Testis (tissue), 3 donors: Measurements from ENCODE around the gene ERBIN. TPM values are rescaled to one million over a fixed set of nuclear protein-coding genes. Genes with fewer than 3 reads are reported as not detected.

Experiments
- DNase-seq: peaks from one replicate; pipeline ENCODE4 v3.0.0-alpha.2; 2019
- H3K27ac ChIP-seq, 2 donors: fragments of 200-600 bp; sonication (generic); one replicate each; pipeline ENCODE4 v1.5.1; 2019
- H3K27me3 ChIP-seq: fragments of 200-600 bp; sonication (generic); one replicate; pipeline ENCODE4 v1.5.1; 2019
- H3K36me3 ChIP-seq: fragments of 200-600 bp; sonication (generic); one replicate; pipeline ENCODE4 v1.5.1; 2017; ENCODE audit warnings: low read depth; ENCODE audit errors: missing control alignments
- H3K4me1 ChIP-seq: fragments of 200-600 bp; sonication (generic); one replicate; pipeline ENCODE4 v1.5.1; 2019
- H3K4me3 ChIP-seq, 2 donors: fragments of 200-600 bp; sonication (generic); one replicate each; pipeline ENCODE4 v1.5.1; 2017 to 2019
- H3K9me3 ChIP-seq: fragments of 200-600 bp; sonication (generic); one replicate; pipeline ENCODE4 v1.5.1; 2017
- POLR2A ChIP-seq: fragments of 450-650 bp; IDR thresholded peaks from one replicate; pipeline ENCODE4 v1.6.1; 2017; ENCODE audit warnings: antibody characterized with exemption, mild to moderate bottlenecking, moderate library complexity
- WGBS, 2 donors: methylation state at CpG; one replicate each; pipeline ENCODE4 v1.1.5; 2018; 5-methylcytosine and 5-hydroxymethylcytosine counted together
- intact Hi-C: fragments of 100-400 bp; cut with DNase I; formaldehyde crosslinking; loops from one replicate; pipeline ENCODE4 v1.15.1; 2023; ENCODE audit warnings: low total_unique reads
- polyA plus RNA-seq: library from polyadenylated mRNA; stranded (reverse); fragments of 350-450 nt; fragmentation: Illumina TruSeq; extraction: RNeasy Lipid Tissue Mini Kit (QIAGEN cat#74804); gene quantifications from one replicate; pipeline ENCODE4 v1.2.3, GENCODE V29; 2014; ENCODE audit warnings: low read depth, low replicate concordance; ENCODE audit not compliant: insufficient read depth
- total RNA-seq, 2 donors: library from RNA; depleted of rRNA; stranded (reverse); fragments of >200 nt; gene quantifications; one replicate each; pipeline ENCODE4 v1.2.3, GENCODE V29; 2016
- TF ChIP-seq, protein P1 (sequence below), 3 experiments: fragments of 450-650 bp in 2 of 3; fragments of 200-600 bp in 1 of 3; sonication (generic) in 1 of 3; IDR thresholded peaks; one replicate each; pipeline ENCODE4 v1.5.1; 2016 to 2019; ENCODE audit warnings: antibody characterized with exemption in 3 of 3, mild to moderate bottlenecking in 2 of 3, moderate library complexity in 1 of 3

The ERBIN gene
- total and polyA plus RNA-seq, 3 donors from 2014 or later, result 45.7 to 98.3 (median 79.8) TPM

DNA sequence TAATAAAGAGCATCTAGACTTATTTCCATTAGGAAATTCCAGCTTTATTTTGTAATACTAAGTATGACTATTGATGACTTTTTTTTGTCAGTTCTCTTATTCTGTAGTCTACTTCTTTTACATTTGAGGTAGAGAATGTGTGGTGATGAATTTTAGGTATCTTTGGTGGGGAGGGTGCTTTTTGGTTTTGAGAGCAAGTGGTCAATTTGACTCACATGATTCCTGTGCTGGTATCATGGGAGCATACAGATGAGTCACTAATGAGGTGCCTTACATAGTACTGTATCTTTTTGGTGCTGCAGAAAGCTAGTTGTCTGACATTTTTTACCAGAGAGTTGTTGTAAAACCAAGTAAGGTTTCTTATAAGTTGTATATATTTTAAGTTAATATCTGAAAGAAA is 35.3 kb downstream of the ERBIN start:
- TF ChIP-seq, protein P1, sequence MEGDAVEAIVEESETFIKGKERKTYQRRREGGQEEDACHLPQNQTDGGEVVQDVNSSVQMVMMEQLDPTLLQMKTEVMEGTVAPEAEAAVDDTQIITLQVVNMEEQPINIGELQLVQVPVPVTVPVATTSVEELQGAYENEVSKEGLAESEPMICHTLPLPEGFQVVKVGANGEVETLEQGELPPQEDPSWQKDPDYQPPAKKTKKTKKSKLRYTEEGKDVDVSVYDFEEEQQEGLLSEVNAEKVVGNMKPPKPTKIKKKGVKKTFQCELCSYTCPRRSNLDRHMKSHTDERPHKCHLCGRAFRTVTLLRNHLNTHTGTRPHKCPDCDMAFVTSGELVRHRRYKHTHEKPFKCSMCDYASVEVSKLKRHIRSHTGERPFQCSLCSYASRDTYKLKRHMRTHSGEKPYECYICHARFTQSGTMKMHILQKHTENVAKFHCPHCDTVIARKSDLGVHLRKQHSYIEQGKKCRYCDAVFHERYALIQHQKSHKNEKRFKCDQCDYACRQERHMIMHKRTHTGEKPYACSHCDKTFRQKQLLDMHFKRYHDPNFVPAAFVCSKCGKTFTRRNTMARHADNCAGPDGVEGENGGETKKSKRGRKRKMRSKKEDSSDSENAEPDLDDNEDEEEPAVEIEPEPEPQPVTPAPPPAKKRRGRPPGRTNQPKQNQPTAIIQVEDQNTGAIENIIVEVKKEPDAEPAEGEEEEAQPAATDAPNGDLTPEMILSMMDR (IDR thresholded peaks at IDR 0.05), result no peak
- TF ChIP-seq POLR2A, result no peak
- intact Hi-C loops, result no loop called here
- H3K9me3 ChIP-seq, result no peaks in the 10 kb centered on the region
- H3K27ac ChIP-seq, result no peak overlapping the region
- H3K27me3 ChIP-seq, result no peaks in the 10 kb centered on the region
- no peak overlapping the region for H3K4me3 ChIP-seq
- no peak for DNase-seq
- no peaks in the 10 kb centered on the region for H3K36me3 ChIP-seq
- no peaks in the 10 kb centered on the region for H3K4me1 ChIP-seq

DNA sequence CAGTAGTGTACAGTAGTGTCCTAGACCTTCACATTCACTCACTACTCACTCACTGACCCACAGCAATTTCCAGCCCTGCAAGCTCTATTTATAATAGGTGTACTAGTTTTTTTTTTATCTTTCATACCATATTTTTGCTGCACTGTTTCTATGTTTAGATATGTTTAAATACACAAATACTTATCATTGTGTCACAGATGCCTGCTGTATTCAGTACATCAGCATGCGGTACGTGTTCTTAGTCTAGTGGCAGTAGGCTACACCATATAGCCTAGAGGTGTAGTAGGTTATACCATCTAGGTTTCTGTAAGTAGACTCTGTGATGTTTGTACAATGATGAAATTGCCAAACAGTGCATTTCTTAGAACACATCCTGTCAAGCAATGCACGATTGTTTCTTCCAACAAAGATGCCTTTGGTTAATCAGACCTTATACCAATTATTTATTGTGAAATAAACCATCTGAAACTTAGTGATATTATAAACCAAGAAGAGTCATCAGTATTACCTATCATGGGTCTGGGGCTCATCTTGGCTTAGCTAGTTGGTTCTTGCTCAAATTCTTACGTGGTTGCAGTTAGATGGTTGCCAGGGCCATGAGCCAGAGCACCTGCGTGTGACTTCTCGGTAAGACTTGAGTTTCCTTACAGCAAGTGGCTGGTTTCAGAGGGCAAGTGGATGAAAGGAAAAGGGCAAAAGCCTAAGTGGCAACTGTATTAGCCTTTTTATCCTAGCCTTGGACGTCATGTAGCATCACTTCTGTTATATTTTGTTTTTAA is 41.1 kb downstream of the ERBIN start:
- Histone ChIP-seq H3K27me3 (no peaks in the 10 kb centered on the region), H3K4me3 (no peak overlapping the region), H3K9me3 (no peaks in the 10 kb centered on the region), H3K4me1 (peaks cover 14% of the 10 kb centered on the region), H3K36me3 (no peaks in the 10 kb centered on the region), H3K27ac (no peak overlapping the region)
- intact Hi-C loops, result no loop called here
- TF ChIP-seq POLR2A, result no peak
- WGBS, 2 donors, result 80 to 83% methylated on average over 7 of the region's 7 CpGs
- DNase-seq, result no peak

DNA sequence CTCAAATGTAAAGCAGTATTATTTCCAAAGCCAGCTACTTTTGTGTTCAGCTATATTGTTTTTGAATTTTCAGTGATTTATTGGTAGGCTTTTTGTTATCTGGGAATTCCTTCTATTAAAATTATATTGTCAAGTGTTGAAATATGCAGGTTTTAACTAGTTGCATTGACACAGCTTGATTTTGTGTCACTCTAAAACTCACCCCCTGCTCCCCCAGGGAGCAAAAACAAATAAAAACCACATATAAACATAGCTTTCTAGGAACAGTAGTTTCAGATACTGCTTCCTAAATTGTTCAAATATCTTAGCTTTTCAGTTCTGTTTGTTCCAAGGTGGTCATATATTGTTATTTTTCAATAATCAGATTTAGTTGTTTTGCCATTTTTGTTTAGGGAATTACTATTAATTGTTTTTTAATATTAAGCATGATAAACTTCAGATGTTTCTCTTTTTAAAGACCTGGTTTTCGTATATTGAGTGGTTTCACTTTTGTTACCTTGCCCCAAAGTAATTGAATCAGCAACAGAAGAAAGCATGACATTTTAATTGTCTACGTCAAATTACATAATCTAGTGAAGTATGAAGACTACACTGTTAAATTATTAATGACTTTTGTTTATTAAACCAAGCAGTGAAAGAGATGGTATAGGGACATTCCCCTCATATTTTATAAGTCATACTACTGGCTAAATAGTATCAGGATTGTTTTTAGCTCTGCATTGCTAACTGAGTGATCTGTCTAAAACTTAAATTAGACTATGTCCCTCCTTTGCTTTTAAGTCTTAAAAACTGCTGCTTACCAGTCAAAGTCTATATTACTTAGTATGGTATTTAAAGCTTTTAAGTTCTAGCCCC is 43.4 kb downstream of the ERBIN start:
- TF ChIP-seq, protein P1 (IDR thresholded peaks at IDR 0.05), result no peak
- no peak for TF ChIP-seq POLR2A

DNA sequence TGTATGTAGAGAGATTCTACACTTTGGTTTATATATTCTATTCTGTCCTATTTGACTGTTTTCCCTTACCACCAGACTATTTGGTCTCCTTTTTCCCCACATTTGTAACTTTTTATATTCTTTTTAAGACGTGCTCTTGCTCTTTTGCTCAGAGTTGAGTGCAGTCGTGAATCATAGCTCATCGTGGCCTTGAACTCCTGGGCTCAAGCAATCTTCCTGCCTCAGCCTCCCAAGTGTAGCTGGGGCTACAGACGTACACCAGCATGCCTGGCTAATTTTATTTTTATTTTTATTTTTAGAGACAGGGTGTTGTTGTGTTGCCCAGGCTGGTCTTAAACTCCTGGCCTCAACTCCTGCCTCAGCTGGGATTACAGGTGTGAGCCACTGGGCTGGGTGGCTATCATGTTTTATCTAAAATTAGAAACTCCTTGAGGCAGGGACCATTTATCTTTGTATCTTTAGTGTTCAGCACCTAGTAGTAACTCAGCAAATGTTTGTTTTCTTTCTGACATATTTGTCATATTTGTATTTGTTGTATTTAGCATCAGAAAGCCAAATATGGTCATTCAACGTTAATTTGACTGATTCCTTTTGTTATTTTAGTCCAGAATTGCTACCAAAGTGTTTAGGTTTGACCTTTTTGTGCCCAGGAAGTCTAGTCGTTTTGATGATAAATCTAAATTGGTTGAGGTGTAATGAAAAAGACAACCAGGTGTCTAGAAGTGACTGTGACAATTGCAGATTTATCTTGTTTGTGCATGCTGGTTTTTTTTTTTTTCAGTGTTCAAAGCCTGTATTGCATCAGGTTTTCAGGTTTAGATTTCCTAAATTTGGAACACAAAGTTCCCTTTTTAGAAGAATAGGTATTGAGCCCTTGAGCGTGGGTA is 44.3 kb downstream of the ERBIN start:
- TF ChIP-seq POLR2A, result no peak
- TF ChIP-seq, protein P1 (IDR thresholded peaks at IDR 0.05), result no peak
- intact Hi-C loops, result no loop called here
- DNase-seq, result peak; percentile 43
- WGBS, 2 donors, result 34 to 37% methylated on average over 7 of the region's 7 CpGs
- H3K36me3 ChIP-seq, result no peaks in the 10 kb centered on the region
- H3K4me1 ChIP-seq, result peaks cover 14% of the 10 kb centered on the region
- H3K27ac ChIP-seq, result peak overlapping the region in 1 of 2 donors; percentile 11
- H3K27me3 ChIP-seq, result no peaks in the 10 kb centered on the region
- H3K4me3 ChIP-seq, result no peak overlapping the region
- H3K9me3 ChIP-seq, result no peaks in the 10 kb centered on the region

More for the DNA sequence above, 43.4 kb downstream of the ERBIN start:
- Histone ChIP-seq H3K4me3 (no peak overlapping the region), H3K9me3 (no peaks in the 10 kb centered on the region), H3K27me3 (no peaks in the 10 kb centered on the region), H3K36me3 (no peaks in the 10 kb centered on the region), H3K27ac (no peak overlapping the region), H3K4me1 (peaks cover 14% of the 10 kb centered on the region)
- intact Hi-C loops, result no loop called here
- WGBS, 2 donors, result 34 to 55% methylated on average over 2 of the region's 2 CpGs
- no peak for DNase-seq
